ENCODE data around the gene TUBG1. TPM values are rescaled to one million over a fixed set of nuclear protein-coding genes. Genes with fewer than 3 reads are reported as not detected.
"Not testable (repeated sequence)": the region's sequence is repeated elsewhere in the genome, so short reads cannot be mapped to it uniquely, and the experiment has no call there.

TUBG1 gene
- polyA plus RNA-seq, 1 donor, result 40.0 TPM

DNA sequence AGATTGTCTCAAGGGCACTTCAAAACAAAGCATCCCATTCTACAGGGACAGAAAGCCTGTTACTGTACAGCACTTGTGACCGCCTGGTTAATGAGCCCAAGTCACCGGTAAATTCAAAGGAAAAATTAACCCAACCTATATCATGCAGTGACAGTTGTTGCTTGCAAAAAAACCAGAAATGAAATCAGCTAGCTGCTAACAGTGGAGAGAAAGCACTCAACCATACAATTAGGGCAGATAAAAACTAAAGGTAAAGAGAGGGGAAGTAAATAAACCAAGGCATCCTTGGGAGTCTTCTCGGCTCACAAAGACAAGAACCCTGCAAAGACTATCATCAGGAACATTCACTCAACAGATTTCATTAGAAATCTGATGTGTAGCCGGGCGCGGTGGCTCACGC lies 6.2 kb upstream of the TUBG1 start:
- no peak overlapping the region for H3K27ac ChIP-seq (ENCODE audit: low read length)

DNA sequence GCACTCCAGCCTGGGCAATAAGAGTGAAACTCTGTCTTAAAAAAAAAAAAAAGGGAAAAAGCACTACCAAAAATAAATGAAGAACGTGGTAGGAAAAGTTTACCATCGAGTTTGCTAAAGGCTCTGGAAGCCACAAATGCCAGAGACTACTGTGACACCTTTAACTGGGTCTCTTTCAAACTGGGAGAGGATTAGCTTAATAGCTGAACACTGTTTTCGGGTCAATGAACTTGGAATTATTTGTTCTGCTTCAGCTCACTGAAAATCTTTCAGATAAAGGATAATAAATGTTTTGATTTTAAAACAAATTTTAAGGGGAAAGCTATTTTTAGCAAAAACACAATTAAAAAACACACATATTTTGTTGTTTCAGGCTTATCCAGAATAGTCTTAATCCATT lies 1.7 kb upstream of the TUBG1 start:
- H3K9me3 ChIP-seq (ENCODE audit: control insufficient read depth, low read depth, low read length), result no peaks in the 10 kb centered on the region
- DNase-seq, result no peak
- peaks cover 12% of the 10 kb centered on the region for H3K4me1 ChIP-seq (ENCODE audit: control insufficient read depth, insufficient read depth, low read length)
- 73% methylated on average over 2 of the region's 3 CpGs for WGBS (ENCODE audit: insufficient coverage, low lambda C conversion rate)
- H3K27me3 ChIP-seq (ENCODE audit: control insufficient read depth, insufficient read depth, low read length), result no peaks in the 10 kb centered on the region
- peak overlapping the region; percentile 90 for H3K4me3 ChIP-seq (ENCODE audit: low read length)
- H3K27ac ChIP-seq (ENCODE audit: low read length), result no peak overlapping the region
- peaks cover 19% of the 10 kb centered on the region for H3K36me3 ChIP-seq (ENCODE audit: control insufficient read depth, insufficient read depth, low read length)

More for the DNA sequence above, 6.2 kb upstream of the TUBG1 start:
- no peak for DNase-seq
- Histone ChIP-seq H3K4me1 (ENCODE audit: control insufficient read depth, insufficient read depth, low read length) (peaks cover 12% of the 10 kb centered on the region), H3K4me3 (ENCODE audit: low read length) (no peak overlapping the region), H3K27me3 (ENCODE audit: control insufficient read depth, insufficient read depth, low read length) (no peaks in the 10 kb centered on the region), H3K9me3 (ENCODE audit: control insufficient read depth, low read depth, low read length) (no peaks in the 10 kb centered on the region), H3K36me3 (ENCODE audit: control insufficient read depth, insufficient read depth, low read length) (peaks cover 11% of the 10 kb centered on the region)
- WGBS (ENCODE audit: insufficient coverage, low lambda C conversion rate), result 100% methylated on average over 1 of the region's 7 CpGs

DNA sequence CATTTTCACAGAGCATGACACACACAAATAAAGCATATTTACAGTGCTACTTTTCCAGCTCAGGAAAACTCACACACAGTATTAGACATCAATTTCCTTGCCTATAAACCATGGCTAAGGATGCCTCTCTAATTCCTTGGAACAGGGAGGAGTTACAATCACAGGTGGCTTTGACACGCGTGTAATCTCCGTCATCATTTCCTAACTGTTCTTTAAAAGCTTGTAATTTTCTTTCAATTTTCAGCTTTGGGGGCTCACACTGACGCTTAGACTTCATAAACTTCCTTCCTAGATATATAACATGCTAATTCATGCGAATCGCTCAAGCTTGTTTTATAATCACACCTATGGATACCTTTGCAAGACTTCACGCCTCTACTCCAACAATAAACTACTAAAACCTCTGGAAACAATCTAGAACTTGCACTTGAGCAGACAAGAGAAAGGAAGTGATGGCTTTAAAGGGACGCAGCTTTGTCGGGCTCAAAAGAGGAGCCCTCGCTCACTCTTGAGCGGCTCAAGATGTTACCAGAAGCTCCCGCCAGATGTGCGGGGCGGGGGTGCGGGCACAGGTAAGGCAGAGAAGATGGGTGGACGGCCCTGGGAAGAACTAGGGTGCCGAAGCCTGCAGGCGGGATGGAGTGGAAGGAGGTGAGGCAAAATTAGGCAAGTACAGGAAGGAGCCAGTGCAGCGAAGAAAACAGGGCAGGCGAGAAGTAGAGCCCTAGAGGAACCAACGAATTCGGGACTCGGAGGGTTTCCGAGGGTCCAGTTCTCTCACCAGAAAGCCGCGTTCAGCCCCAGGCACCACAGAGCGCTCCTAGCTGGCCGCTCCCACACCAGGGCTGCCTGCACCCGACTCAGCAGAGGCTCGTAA lies 940 bp upstream of the TUBG1 start:
- DNase-seq, result peak in 1 of 2 donors; percentile 5
- H3K4me1 ChIP-seq (ENCODE audit: control insufficient read depth, insufficient read depth, low read length), result peaks cover 12% of the 10 kb centered on the region

DNA sequence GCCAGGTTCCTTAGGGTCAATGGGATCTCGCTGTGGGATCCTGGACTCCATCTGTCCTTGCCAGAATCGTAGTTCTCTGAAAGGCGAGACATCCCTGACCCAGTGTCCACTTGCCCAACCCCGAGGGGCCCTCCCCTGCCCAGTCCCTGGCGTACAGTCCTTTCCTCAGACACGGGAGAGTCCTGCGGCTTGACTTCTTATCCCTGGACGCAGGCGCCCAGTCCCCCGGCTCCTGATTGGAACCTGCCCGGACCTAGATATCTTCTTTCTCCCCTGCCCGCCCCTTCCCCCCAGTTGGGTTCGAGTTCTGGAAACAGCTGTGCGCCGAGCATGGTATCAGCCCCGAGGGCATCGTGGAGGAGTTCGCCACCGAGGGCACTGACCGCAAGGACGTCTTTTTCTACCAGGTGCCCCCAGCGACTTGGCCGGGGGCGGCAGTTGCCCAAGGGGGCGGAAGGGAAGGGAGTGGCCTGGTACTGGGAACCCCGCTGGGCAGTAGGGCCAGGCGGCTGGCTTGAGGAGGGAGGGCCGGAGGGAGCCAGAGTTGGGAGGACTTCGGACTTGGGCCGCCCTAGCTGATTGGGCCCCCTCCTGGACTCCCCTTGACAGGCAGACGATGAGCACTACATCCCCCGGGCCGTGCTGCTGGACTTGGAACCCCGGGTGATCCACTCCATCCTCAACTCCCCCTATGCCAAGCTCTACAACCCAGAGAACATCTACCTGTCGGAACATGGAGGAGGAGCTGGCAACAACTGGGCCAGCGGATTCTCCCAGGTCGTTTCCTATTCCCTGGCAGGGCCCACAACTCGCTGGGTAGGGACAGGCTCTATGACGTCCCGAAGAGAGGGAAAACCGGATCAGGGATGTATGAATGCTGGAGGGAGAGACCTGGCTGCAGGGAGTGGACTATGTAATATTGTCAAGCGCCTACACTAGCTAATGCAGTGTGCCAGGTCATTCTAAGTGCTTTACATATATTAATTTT lies 625 bp downstream of the TUBG1 start:
- Histone ChIP-seq H3K27ac (ENCODE audit: low read length) (peak overlapping the region; percentile 97), H3K4me3 (ENCODE audit: low read length) (peak overlapping the region; percentile 87), H3K36me3 (ENCODE audit: control insufficient read depth, insufficient read depth, low read length) (peaks cover 37% of the 10 kb centered on the region), H3K4me1 (ENCODE audit: control insufficient read depth, insufficient read depth, low read length) (peaks cover 12% of the 10 kb centered on the region)
- WGBS (ENCODE audit: insufficient coverage, low lambda C conversion rate), result no CpG with 5 or more reads among the region's 42 CpGs
- not testable (repeated sequence) for H3K9me3 ChIP-seq (ENCODE audit: control insufficient read depth, low read depth, low read length); H3K27me3 ChIP-seq (ENCODE audit: control insufficient read depth, insufficient read depth, low read length)
- DNase-seq, result peak; percentile 33 to 50

More for the DNA sequence above, 940 bp upstream of the TUBG1 start:
- WGBS (ENCODE audit: insufficient coverage, low lambda C conversion rate), result 11% methylated on average over 3 of the region's 30 CpGs
- Histone ChIP-seq H3K36me3 (ENCODE audit: control insufficient read depth, insufficient read depth, low read length) (peaks cover 24% of the 10 kb centered on the region), H3K4me3 (ENCODE audit: low read length) (peak overlapping the region; percentile 90), H3K9me3 (ENCODE audit: control insufficient read depth, low read depth, low read length) (no peaks in the 10 kb centered on the region), H3K27me3 (ENCODE audit: control insufficient read depth, insufficient read depth, low read length) (no peaks in the 10 kb centered on the region), H3K27ac (ENCODE audit: low read length) (peak overlapping the region; percentile 71)

DNA sequence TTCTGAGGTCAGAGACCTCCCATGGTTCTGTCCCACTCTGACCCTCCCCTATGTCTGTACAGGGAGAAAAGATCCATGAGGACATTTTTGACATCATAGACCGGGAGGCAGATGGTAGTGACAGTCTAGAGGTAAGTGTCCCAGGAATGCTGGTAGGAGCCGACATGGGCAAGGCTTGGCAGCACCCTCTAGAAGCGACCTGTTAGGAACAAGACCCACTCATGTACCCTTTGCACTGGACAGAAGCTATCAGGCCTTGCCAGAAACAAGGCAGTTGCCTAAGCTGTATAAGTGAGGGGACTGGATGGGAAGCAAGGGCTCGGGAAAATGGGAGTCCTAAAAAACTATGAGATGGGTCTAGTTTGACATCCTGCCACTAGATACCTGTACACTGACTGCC lies 2.5 kb downstream of the TUBG1 start:
- Histone ChIP-seq H3K27ac (ENCODE audit: low read length) (no peak overlapping the region), H3K4me1 (ENCODE audit: control insufficient read depth, insufficient read depth, low read length) (peaks cover 10% of the 10 kb centered on the region), H3K4me3 (ENCODE audit: low read length) (no peak overlapping the region), H3K27me3 (ENCODE audit: control insufficient read depth, insufficient read depth, low read length) (no peaks in the 10 kb centered on the region), H3K9me3 (ENCODE audit: control insufficient read depth, low read depth, low read length) (no peaks in the 10 kb centered on the region), H3K36me3 (ENCODE audit: control insufficient read depth, insufficient read depth, low read length) (peaks cover 44% of the 10 kb centered on the region)
- no CpG with 5 or more reads among the region's 4 CpGs for WGBS (ENCODE audit: insufficient coverage, low lambda C conversion rate)
- DNase-seq, result no peak

DNA sequence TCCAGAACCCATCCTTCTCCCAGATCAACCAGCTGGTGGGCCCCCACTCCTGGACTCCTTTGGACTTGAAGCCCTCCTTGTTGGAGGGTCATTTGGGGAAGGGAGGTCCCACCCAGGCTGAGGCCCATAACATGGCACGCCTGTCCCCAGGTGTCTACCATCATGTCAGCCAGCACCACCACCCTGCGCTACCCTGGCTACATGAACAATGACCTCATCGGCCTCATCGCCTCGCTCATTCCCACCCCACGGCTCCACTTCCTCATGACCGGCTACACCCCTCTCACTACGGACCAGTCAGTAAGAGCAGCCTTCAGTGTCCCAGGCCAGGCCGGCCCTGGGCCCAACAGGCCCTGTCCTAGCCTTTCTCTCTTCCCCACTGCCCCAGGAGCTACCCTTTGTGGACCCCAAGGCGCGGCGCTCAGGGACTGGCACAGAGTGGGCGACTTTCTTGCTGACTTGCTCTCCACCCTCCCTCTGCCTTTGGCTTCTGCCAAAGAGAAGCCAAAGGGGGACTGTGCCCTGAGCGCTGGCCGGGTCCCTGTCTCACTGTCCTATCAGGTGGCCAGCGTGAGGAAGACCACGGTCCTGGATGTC lies 4.3 kb downstream of the TUBG1 start:
- H3K27me3 ChIP-seq (ENCODE audit: control insufficient read depth, insufficient read depth, low read length), result no peaks in the 10 kb centered on the region
- no CpG with 5 or more reads among the region's 17 CpGs for WGBS (ENCODE audit: insufficient coverage, low lambda C conversion rate)
- DNase-seq, result no peak
- H3K36me3 ChIP-seq (ENCODE audit: control insufficient read depth, insufficient read depth, low read length), result peaks cover 44% of the 10 kb centered on the region
- H3K27ac ChIP-seq (ENCODE audit: low read length), result no peak overlapping the region
- no peak overlapping the region for H3K4me3 ChIP-seq (ENCODE audit: low read length)
- no peaks in the 10 kb centered on the region for H3K9me3 ChIP-seq (ENCODE audit: control insufficient read depth, low read depth, low read length)
- peaks cover 4% of the 10 kb centered on the region for H3K4me1 ChIP-seq (ENCODE audit: control insufficient read depth, insufficient read depth, low read length)

DNA sequence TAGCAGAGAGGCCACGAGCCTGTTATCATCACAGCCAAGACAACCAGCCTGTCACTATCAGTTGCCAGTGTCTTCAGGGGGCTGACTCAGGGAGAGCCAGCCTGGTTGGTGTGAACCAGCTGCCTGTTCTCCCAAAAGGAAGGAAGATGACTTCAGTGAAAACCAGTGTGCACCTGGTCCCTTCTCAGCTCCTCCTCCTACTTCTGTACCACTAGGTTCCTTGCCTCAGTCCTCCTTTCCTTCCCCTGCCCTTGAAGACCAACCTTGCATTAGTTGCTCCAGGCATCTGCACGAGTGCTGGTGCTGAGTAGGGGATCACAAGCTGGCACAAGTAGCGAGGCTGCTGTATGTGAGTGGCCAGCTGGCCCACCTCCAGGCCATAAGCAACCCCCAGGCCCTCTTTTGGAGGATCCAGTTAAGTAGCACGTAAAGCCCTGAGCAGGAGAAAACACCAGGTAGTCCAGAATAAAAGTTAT lies 8.5 kb downstream of the TUBG1 start:
- Histone ChIP-seq H3K4me3 (ENCODE audit: low read length) (no peak overlapping the region), H3K36me3 (ENCODE audit: control insufficient read depth, insufficient read depth, low read length) (peaks cover 28% of the 10 kb centered on the region), H3K4me1 (ENCODE audit: control insufficient read depth, insufficient read depth, low read length) (peaks cover 4% of the 10 kb centered on the region), H3K27me3 (ENCODE audit: control insufficient read depth, insufficient read depth, low read length) (no peaks in the 10 kb centered on the region), H3K9me3 (ENCODE audit: control insufficient read depth, low read depth, low read length) (no peaks in the 10 kb centered on the region), H3K27ac (ENCODE audit: low read length) (no peak overlapping the region)
- WGBS (ENCODE audit: insufficient coverage, low lambda C conversion rate), result no CpG with 5 or more reads among the region's 4 CpGs
- DNase-seq, result no peak

DNA sequence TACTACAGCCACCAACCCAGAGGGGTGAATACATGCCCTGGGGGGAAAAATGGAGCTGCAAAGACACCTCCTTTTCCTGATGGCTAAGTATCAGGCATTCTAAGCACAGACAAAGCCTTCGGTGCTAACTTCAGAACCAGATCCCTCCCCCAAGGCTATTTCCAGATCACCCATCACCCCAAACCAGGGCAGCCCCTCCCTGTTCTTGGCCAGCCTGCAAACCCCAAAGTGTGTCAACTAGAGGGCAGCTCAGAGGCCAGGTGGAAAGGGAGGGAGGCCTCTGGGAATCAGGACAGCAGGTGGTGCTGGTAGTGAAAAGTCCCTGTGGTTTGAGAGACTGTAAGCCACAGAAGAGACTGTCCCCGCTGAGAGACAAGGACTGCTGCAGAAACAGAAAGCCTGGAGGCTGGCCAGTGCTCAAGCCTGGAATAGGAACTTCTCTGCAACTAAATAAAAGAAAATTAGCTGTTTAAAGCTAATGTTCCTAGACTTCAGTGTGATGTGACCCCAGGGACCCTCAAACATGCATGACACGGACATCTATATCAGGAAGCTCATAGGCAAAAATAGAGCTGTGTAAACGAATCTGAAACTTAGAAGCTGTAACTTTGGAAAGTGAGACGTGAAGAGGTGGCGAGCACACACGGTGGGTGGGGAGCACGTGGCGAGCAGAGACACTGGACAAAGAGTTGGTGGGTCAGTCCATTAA lies 9.1 kb downstream of the TUBG1 start:
- H3K27me3 ChIP-seq (ENCODE audit: control insufficient read depth, insufficient read depth, low read length), result no peaks in the 10 kb centered on the region
- no peak overlapping the region for H3K4me3 ChIP-seq (ENCODE audit: low read length)
- peaks cover 22% of the 10 kb centered on the region for H3K36me3 ChIP-seq (ENCODE audit: control insufficient read depth, insufficient read depth, low read length)
- no peak overlapping the region for H3K27ac ChIP-seq (ENCODE audit: low read length)
- peak; percentile 16 to 48 for DNase-seq
- H3K4me1 ChIP-seq (ENCODE audit: control insufficient read depth, insufficient read depth, low read length), result peaks cover 4% of the 10 kb centered on the region
- no peaks in the 10 kb centered on the region for H3K9me3 ChIP-seq (ENCODE audit: control insufficient read depth, low read depth, low read length)
- 67% methylated on average over 1 of the region's 9 CpGs for WGBS (ENCODE audit: insufficient coverage, low lambda C conversion rate)

DNA sequence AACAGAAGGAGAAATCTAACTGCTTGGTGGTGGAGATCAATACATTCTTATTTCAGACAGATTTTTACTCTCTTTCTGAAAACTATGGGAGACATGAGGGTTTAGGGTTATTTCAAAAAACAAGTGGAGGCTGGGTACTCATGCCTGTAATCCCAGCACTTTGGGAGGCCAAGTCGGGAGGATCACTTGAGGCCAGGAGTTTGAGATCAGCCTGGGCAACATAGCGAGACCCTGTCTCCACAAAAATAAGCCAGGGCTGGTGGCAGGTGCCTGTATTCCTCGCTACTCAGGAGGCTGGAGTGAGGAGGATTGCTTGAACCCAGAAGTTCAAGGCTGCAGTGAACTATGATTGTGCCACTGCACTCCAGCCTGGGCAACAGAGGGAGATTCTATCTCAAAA lies 12.5 kb downstream of the TUBG1 start:
- H3K27ac ChIP-seq (ENCODE audit: low read length); H3K9me3 ChIP-seq (ENCODE audit: control insufficient read depth, low read depth, low read length); H3K4me1 ChIP-seq (ENCODE audit: control insufficient read depth, insufficient read depth, low read length); H3K4me3 ChIP-seq (ENCODE audit: low read length); DNase-seq; H3K27me3 ChIP-seq (ENCODE audit: control insufficient read depth, insufficient read depth, low read length); H3K36me3 ChIP-seq (ENCODE audit: control insufficient read depth, insufficient read depth, low read length): not testable (repeated sequence)
- no CpG with 5 or more reads among the region's 3 CpGs for WGBS (ENCODE audit: insufficient coverage, low lambda C conversion rate)
